IPS-NIHi7 (cell line): ENCODE results near the gene CBLN1.

Source experiments
- DNase-seq: peaks from one replicate; pipeline ENCODE4 v3.0.0; 2012; ENCODE audit warnings: mixed read lengths; ENCODE audit errors: extremely low spot score

The CBLN1 gene

GRCh38 chr16:49281480-49281842 is at the start of gene CBLN1:
TSS of gene CBLN1 (minus strand) at chr16:49281838. CDS start at chr16:49281465, 373 bp downstream.
- no peak for DNase-seq

GRCh38 chr16:49330562-49331201 is 49.0 kb upstream of the CBLN1 start:
- no peak for DNase-seq

GRCh38 chr16:49328325-49328724 is 46.7 kb upstream of the CBLN1 start:
- DNase-seq: no peak

DNA sequence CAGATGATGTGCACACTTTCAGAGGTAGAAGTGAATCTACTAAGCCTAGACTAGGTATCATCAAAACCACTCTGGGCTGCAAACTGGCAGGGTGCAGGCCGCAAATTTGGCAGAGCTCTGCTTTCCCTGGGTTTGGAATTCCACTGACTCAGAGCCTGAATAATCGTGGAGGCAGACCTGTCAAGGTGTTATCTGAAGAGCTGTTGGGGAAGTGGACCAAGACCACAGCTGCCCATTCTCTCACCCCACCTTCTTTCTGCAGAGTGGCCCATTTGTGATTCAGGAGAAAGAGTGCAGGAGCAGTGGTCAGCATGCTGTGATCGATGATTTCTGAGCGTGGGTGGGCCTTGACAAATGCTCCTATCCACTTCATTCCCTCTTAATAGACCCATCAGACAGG is 45.8 kb upstream of the CBLN1 start:
- no peak for DNase-seq

- DNase-seq: no peak
Observed at GRCh38 chr16:49324703-49325102, 43.1 kb upstream of the CBLN1 start.

GRCh38 chr16:49315602-49316001 is 34.0 kb upstream of the CBLN1 start:
- DNase-seq: no peak

DNA sequence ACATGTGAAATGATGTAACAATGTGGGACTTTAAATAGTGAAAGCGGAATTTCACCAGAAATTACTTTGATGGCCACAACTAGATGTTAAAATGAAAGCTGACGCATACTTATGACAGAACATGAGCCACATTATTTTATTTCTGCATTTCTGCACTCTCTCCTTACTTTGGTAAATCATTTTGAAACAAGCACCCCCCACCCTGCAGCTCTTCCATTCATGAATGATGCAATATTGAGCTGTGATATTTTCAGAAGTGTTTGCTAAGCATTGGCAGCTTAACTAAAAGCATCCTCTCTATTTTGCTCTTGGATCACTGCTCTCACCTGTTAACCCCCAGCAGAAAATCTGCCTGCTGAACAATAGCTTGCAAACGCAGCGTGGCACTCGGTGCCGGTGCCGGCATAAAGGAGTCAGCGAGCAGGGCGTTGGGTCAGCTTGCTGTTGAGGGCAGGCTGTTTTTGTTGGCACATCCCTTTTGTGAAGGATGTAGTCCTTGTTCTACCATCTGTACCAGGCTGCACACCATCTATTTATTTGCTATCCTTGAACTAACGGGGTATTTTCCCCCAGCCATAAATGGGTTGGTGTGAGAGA is 30.8 kb upstream of the CBLN1 start:
- DNase-seq: no peak

DNA sequence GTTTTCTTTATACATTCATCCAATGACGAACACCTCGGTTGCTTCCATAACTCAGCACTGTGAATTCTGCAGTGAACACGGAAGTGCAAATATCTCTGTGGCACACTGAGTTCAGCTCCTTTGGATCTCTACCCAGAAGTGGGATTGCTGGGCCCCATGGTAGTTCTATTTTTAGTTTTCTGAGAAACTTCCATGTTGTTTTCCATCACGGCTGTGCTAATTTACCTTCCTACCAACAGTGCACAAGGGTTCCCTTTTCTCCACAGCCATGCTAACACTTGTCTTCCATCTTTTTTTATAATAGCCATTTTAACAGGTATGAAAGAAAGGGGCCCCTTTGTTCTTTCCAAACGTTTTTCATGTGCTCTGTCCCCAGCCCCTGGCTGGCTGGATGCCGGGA is 30.2 kb upstream of the CBLN1 start:
- no peak for DNase-seq

- DNase-seq: no peak
Observed at GRCh38 chr16:49307176-49307575, 25.5 kb upstream of the CBLN1 start.

- DNase-seq: no peak
Observed at GRCh38 chr16:49305406-49305805, 23.8 kb upstream of the CBLN1 start.

DNA sequence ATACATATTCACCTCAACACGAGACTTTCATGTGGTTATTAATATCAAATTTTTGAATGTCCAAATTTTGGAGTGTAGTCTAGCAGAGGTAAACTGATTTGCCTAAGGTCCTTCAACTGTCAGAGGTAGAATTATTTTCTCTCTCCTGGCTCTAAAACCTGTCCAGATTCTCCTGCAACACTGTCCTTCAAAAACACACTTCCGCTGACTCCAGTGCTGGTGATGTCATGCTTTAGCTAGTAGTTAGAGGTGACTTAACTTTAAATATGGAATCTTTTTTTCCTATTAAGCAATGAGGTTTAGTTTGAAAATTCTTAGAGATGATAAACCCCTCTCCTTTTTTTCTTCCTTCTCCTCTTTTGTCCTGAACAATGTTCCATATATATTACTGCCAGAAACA is 10.8 kb upstream of the CBLN1 start:
- DNase-seq: no peak

DNA sequence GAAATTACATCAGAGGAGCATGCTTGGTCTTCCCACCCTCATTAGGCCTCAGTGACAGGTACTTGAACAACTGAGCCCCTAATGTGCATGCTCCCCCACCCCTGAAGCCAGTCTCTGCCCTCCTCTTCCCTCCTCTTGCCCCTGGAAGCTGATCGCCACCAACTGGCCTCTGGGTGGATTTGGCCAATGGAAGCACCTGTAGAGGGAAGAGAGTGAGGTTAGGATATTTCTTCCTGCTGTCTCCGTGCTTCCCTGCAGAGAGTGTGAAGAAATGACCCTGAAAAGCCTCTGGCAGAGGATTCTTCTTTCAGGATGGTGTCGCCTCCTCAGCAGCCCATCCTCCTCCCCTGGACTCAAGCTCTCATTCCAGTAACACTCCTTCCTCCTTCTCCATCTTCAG is 5.9 kb upstream of the CBLN1 start:
- DNase-seq: peak; percentile 54

- DNase-seq: no peak
Observed at GRCh38 chr16:49284962-49285361, 3.3 kb upstream of the CBLN1 start.

DNA sequence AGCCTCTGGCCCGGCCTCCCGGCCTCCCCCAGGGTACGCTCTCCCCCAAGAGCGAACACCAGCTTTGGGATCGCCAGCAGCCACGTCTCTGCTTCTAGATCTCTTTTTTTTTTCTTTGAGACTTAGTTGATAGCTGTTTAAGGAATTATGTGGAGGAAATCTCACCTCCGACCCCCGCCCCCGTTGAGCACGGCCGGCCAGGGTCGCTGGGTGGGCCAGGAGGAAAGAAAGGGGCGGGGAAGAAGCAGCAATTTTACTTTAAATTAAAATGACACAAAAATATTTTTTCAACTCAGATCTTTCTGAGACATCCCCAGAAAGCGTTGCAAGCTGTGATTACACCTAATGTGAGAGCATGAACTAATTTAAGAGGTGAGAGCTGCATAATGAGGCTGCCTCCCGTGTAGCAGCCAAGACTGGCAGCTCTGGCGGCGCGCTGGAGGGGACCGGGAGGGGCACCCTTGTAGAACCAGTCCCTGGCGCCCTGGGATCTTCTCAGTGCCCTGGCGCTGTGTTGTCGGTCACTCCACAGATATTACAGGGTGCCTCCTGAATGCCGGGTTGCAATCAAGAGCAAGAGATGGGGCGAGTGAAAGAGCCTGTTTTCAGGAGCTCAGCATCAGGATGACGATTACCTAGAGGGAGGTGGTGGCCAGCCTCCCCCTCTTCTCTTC is 1.9 kb upstream of the CBLN1 start:
- no peak for DNase-seq

GRCh38 chr16:49282690-49283375 is 1.2 kb upstream of the CBLN1 start:
- peak; percentile 70 for DNase-seq

DNA sequence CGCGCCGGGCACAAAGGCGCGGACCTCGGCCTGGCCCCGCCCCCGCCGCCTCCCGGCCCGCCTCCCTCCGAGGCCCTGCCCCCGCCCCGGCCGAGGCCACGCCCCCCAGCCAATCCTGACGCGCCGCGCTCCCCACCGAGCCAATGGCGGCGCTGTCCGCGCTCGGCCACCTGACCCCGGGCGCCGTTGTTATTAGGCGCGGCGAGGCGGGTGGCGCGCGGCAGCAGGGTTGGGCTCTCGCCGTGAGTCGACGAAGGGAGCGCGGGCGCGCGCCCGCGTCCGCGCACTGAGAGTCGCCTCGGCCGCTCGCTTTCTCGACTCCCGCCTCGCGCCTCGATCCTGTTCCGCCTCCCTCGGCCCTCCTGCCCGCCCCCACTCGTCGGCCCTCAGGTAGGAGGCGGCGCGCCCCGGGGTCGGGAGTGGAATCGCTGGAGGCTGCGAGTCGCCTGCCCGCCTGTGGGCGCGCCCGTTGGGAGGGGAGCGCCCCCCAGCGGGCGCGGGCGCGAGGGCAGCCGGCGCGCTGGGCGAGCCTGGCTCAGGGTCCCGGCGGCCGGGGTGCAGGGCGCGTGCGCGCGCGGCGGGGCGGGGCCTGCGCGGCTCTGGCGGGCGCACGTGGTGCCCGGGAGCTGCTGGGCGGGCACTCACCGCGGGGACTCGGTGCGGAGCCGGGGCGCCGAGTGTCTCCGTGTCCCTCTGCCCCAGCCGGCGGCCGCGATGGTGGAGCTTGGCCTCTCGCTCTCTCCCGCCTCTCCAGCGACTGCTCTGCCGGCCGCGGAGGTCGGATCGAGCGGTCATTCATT is 405 bp upstream of the CBLN1 start:
- DNase-seq: peak; percentile 99

DNA sequence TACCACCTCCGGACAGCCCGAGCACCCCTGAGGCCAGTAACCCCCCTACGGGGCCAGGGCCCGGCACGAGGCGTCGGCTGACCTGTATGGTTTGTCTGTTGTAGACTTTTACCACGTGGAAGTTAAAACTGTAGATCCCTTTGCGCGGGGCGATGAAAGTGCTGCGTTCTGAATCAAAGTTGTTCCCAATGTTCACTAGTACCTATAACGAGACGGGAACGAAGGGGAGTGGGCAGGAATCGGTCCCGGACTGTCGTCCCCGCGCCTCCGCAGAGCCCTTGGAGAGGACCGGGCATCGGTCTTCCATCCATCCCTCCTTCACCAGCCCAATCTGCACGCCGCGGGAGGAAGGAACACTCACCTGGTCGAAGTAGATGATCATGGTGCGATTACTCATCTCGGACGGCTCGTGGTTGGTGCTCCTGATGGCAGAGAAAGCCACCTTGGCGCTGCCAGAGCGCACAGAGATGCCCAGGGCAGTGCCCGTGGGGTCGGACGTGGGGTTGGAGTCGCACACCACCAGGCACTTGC is 732 bp downstream of the CBLN1 start:
- DNase-seq: no peak

- peak; percentile 58 for DNase-seq
Observed at GRCh38 chr16:49280105-49280741, 1.4 kb downstream of the CBLN1 start.

GRCh38 chr16:49278944-49279725 is 2.5 kb downstream of the CBLN1 start:
- no peak for DNase-seq

- DNase-seq: no peak
Observed at GRCh38 chr16:49278567-49278827, 3.1 kb downstream of the CBLN1 start.
